Measurements from ENCODE around the gene KRTAP9-7. TPM values are rescaled to one million over a fixed set of nuclear protein-coding genes. Genes with fewer than 3 reads are reported as not detected.

The KRTAP9-7 gene
- total RNA-seq, 1 experiment from 2014 or later = not detected

GRCh38 chr17:41258406-41258805 is 17.1 kb upstream of the KRTAP9-7 start:
- Mint-ChIP-seq H3K4me3 (no peak overlapping the region), H3K27ac (no peak overlapping the region), H3K36me3 (ENCODE audit: insufficient read depth in 1 of 3, low read depth in 3 of 3) (no peaks in the 10 kb centered on the region), H3K27me3 (ENCODE audit: low read depth) (peaks cover 14% of the 10 kb centered on the region), H3K9me3 (no peaks in the 10 kb centered on the region; a peak in 1 of 5 replicates), H3K4me1 (peaks cover 4 to 6% of the 10 kb centered on the region in 2 experiments)
- Histone ChIP-seq H3K79me1 (ENCODE audit: insufficient read depth, low read depth, low read length, poor library complexity, severe bottlenecking) (no peaks in the 10 kb centered on the region), H4K5ac (ENCODE audit: insufficient read length, low read depth, low read length) (no peak overlapping the region), H3K4ac (ENCODE audit: low read depth, low read length) (no peak overlapping the region), H3K79me2 (ENCODE audit: insufficient read depth, low read length) (no peaks in the 10 kb centered on the region), H2BK15ac (ENCODE audit: low read depth, low read length) (no peak overlapping the region), H3K9me3 (ENCODE audit: control insufficient read depth, low read depth, low read length) (no peaks in the 10 kb centered on the region), H3K56ac (ENCODE audit: insufficient read length, low read depth, low read length) (no peak overlapping the region), H3K27ac (ENCODE audit: insufficient read length, low read depth, low read length) (no peak overlapping the region), H3K4me2 (ENCODE audit: insufficient read depth, insufficient read length, low read length) (no peak overlapping the region), H3K4me1 (ENCODE audit: insufficient read depth, low read length) (no peaks in the 10 kb centered on the region), H2AK5ac (ENCODE audit: insufficient read length, low read length) (no peak overlapping the region), H4K91ac (ENCODE audit: insufficient read length, low read depth, low read length) (no peak overlapping the region), H2BK12ac (ENCODE audit: insufficient read length, low read depth, low read length) (no peak overlapping the region), H2BK5ac (ENCODE audit: insufficient read length, low read length) (no peak overlapping the region), H3T11ph (ENCODE audit: low read length) (no peak overlapping the region), H4K8ac (replicated peaks; ENCODE audit: insufficient read length, low read depth, low read length) (no peak overlapping the region), H2BK120ac (ENCODE audit: low read depth, low read length, poor library complexity, severe bottlenecking) (no peak overlapping the region), H3K18ac (ENCODE audit: insufficient read length, low read depth, low read length) (no peak overlapping the region), H3K14ac (ENCODE audit: insufficient read depth, low read length) (no peak overlapping the region), H2BK20ac (ENCODE audit: low read depth, low read length, poor library complexity, severe bottlenecking) (no peak overlapping the region), H3K23me2 (ENCODE audit: insufficient read length, low read depth, low read length, poor library complexity, severe bottlenecking) (no peaks in the 10 kb centered on the region), H4K20me1 (ENCODE audit: control insufficient read depth, insufficient read depth, insufficient read length) (no peaks in the 10 kb centered on the region), H2AFZ (ENCODE audit: low read length) (no peak overlapping the region), H3K9ac (ENCODE audit: extremely low read depth, insufficient read length, low read length) (no peak overlapping the region), H3K27me3 (ENCODE audit: insufficient read depth, low read length) (no peaks in the 10 kb centered on the region), H3K23ac (ENCODE audit: insufficient read length, low read depth, low read length) (no peak overlapping the region)
- TF ChIP-seq, protein P1, sequence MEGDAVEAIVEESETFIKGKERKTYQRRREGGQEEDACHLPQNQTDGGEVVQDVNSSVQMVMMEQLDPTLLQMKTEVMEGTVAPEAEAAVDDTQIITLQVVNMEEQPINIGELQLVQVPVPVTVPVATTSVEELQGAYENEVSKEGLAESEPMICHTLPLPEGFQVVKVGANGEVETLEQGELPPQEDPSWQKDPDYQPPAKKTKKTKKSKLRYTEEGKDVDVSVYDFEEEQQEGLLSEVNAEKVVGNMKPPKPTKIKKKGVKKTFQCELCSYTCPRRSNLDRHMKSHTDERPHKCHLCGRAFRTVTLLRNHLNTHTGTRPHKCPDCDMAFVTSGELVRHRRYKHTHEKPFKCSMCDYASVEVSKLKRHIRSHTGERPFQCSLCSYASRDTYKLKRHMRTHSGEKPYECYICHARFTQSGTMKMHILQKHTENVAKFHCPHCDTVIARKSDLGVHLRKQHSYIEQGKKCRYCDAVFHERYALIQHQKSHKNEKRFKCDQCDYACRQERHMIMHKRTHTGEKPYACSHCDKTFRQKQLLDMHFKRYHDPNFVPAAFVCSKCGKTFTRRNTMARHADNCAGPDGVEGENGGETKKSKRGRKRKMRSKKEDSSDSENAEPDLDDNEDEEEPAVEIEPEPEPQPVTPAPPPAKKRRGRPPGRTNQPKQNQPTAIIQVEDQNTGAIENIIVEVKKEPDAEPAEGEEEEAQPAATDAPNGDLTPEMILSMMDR (conservative IDR thresholded peaks at IDR 0.05) = no peak
- no peak for DNase-seq

All from H9 (cell line).